ENCODE measurements around the gene KCTD4. TPM values are rescaled to one million over a fixed set of nuclear protein-coding genes. Genes with fewer than 3 reads are reported as not detected.
A peak's percentile ranks its signal among the peaks of the same experiment; 100 is the strongest.

Gene KCTD4
- total RNA-seq, 2 donors from 2014 or later: not detected

DNA sequence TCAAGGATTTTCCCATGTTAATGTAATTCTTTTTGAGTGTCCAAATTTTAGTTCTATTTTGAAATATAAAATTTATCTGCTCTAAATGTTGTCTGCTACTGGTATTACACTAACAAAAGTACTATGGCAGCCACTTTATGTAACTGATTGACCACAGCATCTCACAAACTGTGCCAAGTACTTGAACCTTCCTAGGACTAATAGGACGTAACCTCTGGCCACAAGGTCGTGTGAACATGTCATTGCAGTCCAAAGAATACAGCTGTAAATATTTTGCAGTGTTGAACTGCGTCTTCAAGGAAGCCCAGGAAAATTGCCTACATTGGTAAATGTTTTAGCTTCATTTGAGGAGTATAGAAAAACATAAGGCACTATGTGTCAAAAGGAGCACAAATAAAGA is 1.9 kb downstream of the KCTD4 start:
- Mint-ChIP-seq H3K9me3 (no peaks in the 10 kb centered on the region), H3K4me3 (no peak overlapping the region), H3K4me1 (peaks cover 23% of the 10 kb centered on the region), H3K36me3 (ENCODE audit: low read depth) (peaks cover 16% of the 10 kb centered on the region), H3K27me3 (ENCODE audit: insufficient read depth) (no peaks in the 10 kb centered on the region), H3K27ac (no peak overlapping the region)
- TF ChIP-seq, protein P1, sequence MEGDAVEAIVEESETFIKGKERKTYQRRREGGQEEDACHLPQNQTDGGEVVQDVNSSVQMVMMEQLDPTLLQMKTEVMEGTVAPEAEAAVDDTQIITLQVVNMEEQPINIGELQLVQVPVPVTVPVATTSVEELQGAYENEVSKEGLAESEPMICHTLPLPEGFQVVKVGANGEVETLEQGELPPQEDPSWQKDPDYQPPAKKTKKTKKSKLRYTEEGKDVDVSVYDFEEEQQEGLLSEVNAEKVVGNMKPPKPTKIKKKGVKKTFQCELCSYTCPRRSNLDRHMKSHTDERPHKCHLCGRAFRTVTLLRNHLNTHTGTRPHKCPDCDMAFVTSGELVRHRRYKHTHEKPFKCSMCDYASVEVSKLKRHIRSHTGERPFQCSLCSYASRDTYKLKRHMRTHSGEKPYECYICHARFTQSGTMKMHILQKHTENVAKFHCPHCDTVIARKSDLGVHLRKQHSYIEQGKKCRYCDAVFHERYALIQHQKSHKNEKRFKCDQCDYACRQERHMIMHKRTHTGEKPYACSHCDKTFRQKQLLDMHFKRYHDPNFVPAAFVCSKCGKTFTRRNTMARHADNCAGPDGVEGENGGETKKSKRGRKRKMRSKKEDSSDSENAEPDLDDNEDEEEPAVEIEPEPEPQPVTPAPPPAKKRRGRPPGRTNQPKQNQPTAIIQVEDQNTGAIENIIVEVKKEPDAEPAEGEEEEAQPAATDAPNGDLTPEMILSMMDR (conservative IDR thresholded peaks at IDR 0.05): no peak
- Histone ChIP-seq H3K4me3 (ENCODE audit: low read length) (no peak overlapping the region), H3K27me3 (ENCODE audit: control insufficient read depth, insufficient read depth, low read length, poor library complexity, severe bottlenecking) (no peaks in the 10 kb centered on the region), H3K27ac (ENCODE audit: low read depth, low read length) (no peak overlapping the region), H3K9me3 (ENCODE audit: control insufficient read depth, low read length) (no peaks in the 10 kb centered on the region), H3K36me3 (ENCODE audit: control insufficient read depth, insufficient read depth, low read length) (peaks cover 5% of the 10 kb centered on the region), H3K9ac (ENCODE audit: extremely low read depth, low read length, poor library complexity, severe bottlenecking) (no peak overlapping the region), H3K4me1 (ENCODE audit: control insufficient read depth, insufficient read depth, low read length) (peaks cover 8% of the 10 kb centered on the region)
- WGBS, 2 experiments (ENCODE audit: insufficient coverage in 1 of 2, insufficient read length in 1 of 2): 96 to 100% methylated on average over 3 of the region's 3 CpGs
- DNase-seq: no peak

DNA sequence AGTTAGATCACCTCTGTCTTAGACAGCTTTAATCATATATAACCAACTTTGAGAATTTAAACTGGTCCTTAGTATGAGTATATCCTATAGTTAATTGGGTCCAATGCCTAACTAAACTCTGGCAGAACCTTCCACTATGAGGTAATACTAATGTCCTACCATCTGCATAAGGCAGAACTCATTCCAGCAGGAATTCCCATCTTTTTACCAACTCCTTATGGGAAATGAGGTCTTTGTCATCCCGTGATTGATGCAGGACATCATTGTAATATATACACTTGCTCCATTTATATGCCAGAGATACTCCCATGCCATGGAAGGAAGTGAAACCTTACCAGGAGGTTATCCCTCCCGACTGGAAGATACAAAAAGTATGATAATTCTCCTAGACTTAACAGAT is 2.8 kb downstream of the KCTD4 start:
- Histone ChIP-seq H3K4me1 (ENCODE audit: control insufficient read depth, insufficient read depth, low read length) (peaks cover 8% of the 10 kb centered on the region), H3K36me3 (ENCODE audit: control insufficient read depth, insufficient read depth, low read length) (peaks cover 5% of the 10 kb centered on the region), H3K9me3 (ENCODE audit: control insufficient read depth, low read length) (no peaks in the 10 kb centered on the region), H3K27ac (ENCODE audit: low read depth, low read length) (no peak overlapping the region), H3K4me3 (ENCODE audit: low read length) (no peak overlapping the region), H3K27me3 (ENCODE audit: control insufficient read depth, insufficient read depth, low read length, poor library complexity, severe bottlenecking) (no peaks in the 10 kb centered on the region), H3K9ac (ENCODE audit: extremely low read depth, low read length, poor library complexity, severe bottlenecking) (no peak overlapping the region)
- TF ChIP-seq, protein P1 (conservative IDR thresholded peaks at IDR 0.05): no peak
- peaks cover 27% of the 10 kb centered on the region for H3K4me1 Mint-ChIP-seq
- H3K27me3 Mint-ChIP-seq (ENCODE audit: insufficient read depth): no peaks in the 10 kb centered on the region
- H3K27ac Mint-ChIP-seq: peak overlapping the region; percentile 57
- no peaks in the 10 kb centered on the region for H3K9me3 Mint-ChIP-seq
- H3K4me3 Mint-ChIP-seq: no peak overlapping the region
- no peak for DNase-seq
- peaks cover 14% of the 10 kb centered on the region for H3K36me3 Mint-ChIP-seq (ENCODE audit: low read depth)
- 86 to 100% methylated on average over 1 to 2 of the region's 2 CpGs for WGBS, 2 experiments (ENCODE audit: insufficient coverage in 1 of 2, insufficient read length in 1 of 2)

DNA sequence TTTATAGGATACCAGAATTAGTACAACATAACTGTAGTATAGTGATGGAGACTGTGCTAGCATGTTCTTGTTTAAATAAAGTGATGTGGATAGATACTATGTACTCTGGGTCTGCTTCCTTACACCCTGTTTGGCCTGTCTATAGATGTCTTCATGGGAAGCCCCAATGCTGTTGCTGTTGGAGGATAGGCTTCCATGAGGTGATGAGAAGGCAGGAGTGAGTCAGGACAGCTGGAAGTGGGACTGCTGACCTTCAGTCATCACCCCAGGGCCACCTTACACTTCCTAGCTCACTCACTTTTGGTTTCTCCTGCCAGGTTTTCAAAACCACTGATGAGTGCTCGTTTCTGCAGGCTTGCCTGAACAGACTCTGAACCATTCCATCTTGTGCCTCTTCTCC is 4.2 kb downstream of the KCTD4 start:
- Histone ChIP-seq H3K9ac (ENCODE audit: extremely low read depth, low read length, poor library complexity, severe bottlenecking) (no peak overlapping the region), H3K27ac (ENCODE audit: low read depth, low read length) (no peak overlapping the region), H3K36me3 (ENCODE audit: control insufficient read depth, insufficient read depth, low read length) (peaks cover 3% of the 10 kb centered on the region), H3K4me3 (ENCODE audit: low read length) (no peak overlapping the region), H3K27me3 (ENCODE audit: control insufficient read depth, insufficient read depth, low read length, poor library complexity, severe bottlenecking) (no peaks in the 10 kb centered on the region), H3K4me1 (ENCODE audit: control insufficient read depth, insufficient read depth, low read length) (peaks cover 8% of the 10 kb centered on the region), H3K9me3 (ENCODE audit: control insufficient read depth, low read length) (no peaks in the 10 kb centered on the region)
- 96 to 100% methylated on average over 1 of the region's 1 CpG for WGBS, 2 experiments (ENCODE audit: insufficient coverage in 1 of 2, insufficient read length in 1 of 2)
- Mint-ChIP-seq H3K27ac (peak overlapping the region; percentile 62), H3K4me1 (peaks cover 27% of the 10 kb centered on the region), H3K36me3 (ENCODE audit: low read depth) (peaks cover 5% of the 10 kb centered on the region), H3K27me3 (ENCODE audit: insufficient read depth) (no peaks in the 10 kb centered on the region), H3K4me3 (no peak overlapping the region), H3K9me3 (no peaks in the 10 kb centered on the region)
- TF ChIP-seq, protein P1 (conservative IDR thresholded peaks at IDR 0.05): no peak
- no peak for DNase-seq
